GM12891 (cell line): Measurements from ENCODE around the gene NRDC.

Source experiments
- DNase-seq: peaks from one replicate; pipeline ENCODE4 v3.0.0; 2011; ENCODE audit warnings: low spot score; ENCODE audit not compliant: insufficient read length
- FAIRE-seq: peaks from 2 replicates; lab custom pipeline; 2011; peaks lifted over from hg19 to GRCh38; lab: Jason Lieb, UNC
- PAX5 ChIP-seq: IDR thresholded peaks from 2 replicates; pipeline ENCODE4 v1.6.1; 2011; ENCODE audit warnings: low read length, moderate library complexity, mild to moderate bottlenecking; ENCODE audit not compliant: insufficient read depth, severe bottlenecking
- POLR2A ChIP-seq: IDR thresholded peaks from 2 replicates; pipeline ENCODE4 v1.6.1; 2011; ENCODE audit warnings: low read depth, low read length, control low read depth
- POLR2AphosphoS5 ChIP-seq: IDR thresholded peaks from 2 replicates; pipeline ENCODE4 v1.6.1; 2011; ENCODE audit warnings: low read depth, low read length, control low read depth
- POU2F2 ChIP-seq: IDR thresholded peaks from 2 replicates; pipeline ENCODE4 v1.6.1; 2011; ENCODE audit warnings: low read depth, mild to moderate bottlenecking, control low read depth, low read length, moderate library complexity
- SPI1 ChIP-seq: IDR thresholded peaks from 2 replicates; pipeline ENCODE4 v1.6.1; 2011; ENCODE audit warnings: low read depth, low read length, control low read depth
- TAF1 ChIP-seq: IDR thresholded peaks from 2 replicates; pipeline ENCODE4 v1.6.1; 2011; ENCODE audit warnings: low read depth, low read length, control low read depth

The NRDC gene

GRCh38 chr1:51750218-51750617, 128.3 kb downstream of the NRDC start:
- DNase-seq (no peak), FAIRE-seq (no peak)
- TF ChIP-seq POLR2A (no peak), POU2F2 (no peak), SPI1 (no peak), PAX5 (no peak), TAF1 (no peak), POLR2AphosphoS5 (no peak)

- no peak for TF ChIP-seq POLR2AphosphoS5
- TF ChIP-seq PAX5, result no peak
- TF ChIP-seq TAF1, result no peak
- no peak for TF ChIP-seq SPI1
- no peak for TF ChIP-seq POLR2A
- no peak for TF ChIP-seq POU2F2
- FAIRE-seq, result no peak
- DNase-seq, result no peak
Observed at GRCh38 chr1:51749151-51749550, 129.4 kb downstream of the NRDC start.

- no peak for TF ChIP-seq TAF1
- no peak for TF ChIP-seq PAX5
- TF ChIP-seq POU2F2, result no peak
- no peak for TF ChIP-seq SPI1
- no peak for TF ChIP-seq POLR2A
- TF ChIP-seq POLR2AphosphoS5, result no peak
- no peak for DNase-seq
- no peak for FAIRE-seq
Observed at GRCh38 chr1:51745304-51745570, 133.3 kb downstream of the NRDC start.

- FAIRE-seq (peak; percentile 72), DNase-seq (no peak)
- no peak for TF ChIP-seq POLR2A
- no peak for TF ChIP-seq PAX5
- no peak for TF ChIP-seq SPI1
- TF ChIP-seq TAF1, result no peak
- no peak for TF ChIP-seq POU2F2
- TF ChIP-seq POLR2AphosphoS5, result no peak
Observed at GRCh38 chr1:51744506-51745303, 133.8 kb downstream of the NRDC start.

GRCh38 chr1:51741121-51741681, 137.3 kb downstream of the NRDC start:
- DNase-seq (no peak), FAIRE-seq (no peak)

GRCh38 chr1:51740652-51741051, 137.9 kb downstream of the NRDC start:
- TF ChIP-seq TAF1 (no peak), SPI1 (peak; percentile 85)
- FAIRE-seq (no peak), DNase-seq (no peak)

More at GRCh38 chr1:51741121-51741681, 137.3 kb downstream of the NRDC start:
- TF ChIP-seq TAF1 (no peak), PAX5 (no peak), POLR2A (no peak), SPI1 (no peak), POU2F2 (no peak), POLR2AphosphoS5 (no peak)
